ENCODE data around the gene TMBIM6.
"Not testable (repeated sequence)": the region's sequence is repeated elsewhere in the genome, so short reads cannot be mapped to it uniquely, and the experiment has no call there.

The TMBIM6 gene, protein sequence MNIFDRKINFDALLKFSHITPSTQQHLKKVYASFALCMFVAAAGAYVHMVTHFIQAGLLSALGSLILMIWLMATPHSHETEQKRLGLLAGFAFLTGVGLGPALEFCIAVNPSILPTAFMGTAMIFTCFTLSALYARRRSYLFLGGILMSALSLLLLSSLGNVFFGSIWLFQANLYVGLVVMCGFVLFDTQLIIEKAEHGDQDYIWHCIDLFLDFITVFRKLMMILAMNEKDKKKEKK

DNA sequence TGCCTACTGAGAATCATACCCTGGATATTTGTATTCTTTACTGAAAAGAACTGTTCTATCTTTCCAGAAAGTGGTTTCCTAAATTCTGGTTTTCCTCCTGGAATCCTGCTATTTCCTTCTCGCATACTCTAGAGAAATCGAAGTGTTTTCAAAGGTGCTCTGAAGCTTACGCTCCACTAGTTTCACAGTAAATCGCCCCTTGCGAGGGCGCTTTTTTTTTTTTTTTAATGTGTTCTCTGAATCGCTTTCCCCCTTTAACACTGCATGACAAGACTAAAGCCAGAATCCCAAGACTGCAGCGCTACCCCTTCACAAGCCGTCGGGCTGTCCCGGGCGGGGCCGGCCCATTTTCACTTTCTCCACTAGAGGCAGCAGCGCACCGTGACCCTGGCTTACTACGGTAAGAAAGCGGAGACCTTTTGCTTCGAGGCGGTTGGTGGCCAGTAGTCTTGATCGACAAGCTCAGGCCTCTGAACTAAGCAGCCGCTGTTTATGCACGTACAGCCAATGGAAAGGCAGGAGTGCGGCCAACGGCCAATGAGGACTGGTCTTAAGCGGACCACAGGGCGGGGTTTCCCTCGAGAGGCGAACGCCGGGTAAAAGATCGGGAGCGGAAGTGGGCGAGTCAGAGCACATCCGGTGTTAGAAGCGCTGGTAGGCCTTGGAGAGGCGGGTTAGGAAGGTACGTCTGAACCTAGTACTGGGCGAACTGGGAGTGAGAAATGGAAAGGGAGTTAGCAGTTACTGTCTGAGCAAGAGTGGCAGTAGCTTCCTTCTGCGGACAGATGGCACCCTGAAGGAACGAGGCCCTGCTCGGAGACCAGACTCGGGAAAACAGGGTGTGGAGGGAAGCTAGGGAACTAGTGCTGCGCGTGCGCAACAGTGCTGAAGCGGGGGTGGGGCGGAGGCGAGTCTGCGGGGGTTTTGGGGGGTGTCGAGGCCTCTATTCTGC lies at the start of gene TMBIM6:
Gene TMBIM6, plus strand, starts transcription at position 628 of the 952 bp plus-strand sequence. CDS start 10,937 bp downstream, outside the sequence.
- DNase-seq (ENCODE audit: low spot score): peak; percentile 99
- peak; percentile 95 for FAIRE-seq

DNA sequence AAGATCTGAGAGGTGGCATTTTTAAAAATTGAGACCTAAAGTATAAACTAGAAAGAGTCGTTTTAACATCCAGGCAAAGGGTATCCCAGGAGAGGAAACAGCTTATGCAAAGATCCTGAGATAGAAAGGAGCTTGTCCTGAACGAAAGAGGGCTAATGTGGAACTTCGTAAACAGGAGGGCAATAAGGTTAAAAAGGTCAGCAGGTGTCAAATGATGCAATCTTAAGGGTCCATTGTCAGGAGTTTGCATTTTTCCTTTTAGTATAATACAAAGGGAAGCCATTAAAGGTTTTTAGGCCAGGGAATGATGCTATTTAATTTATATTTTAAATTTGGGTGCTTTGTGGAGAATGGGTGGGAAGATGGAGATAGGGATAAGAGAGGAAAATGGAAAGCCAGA lies 48.5 kb upstream of the TMBIM6 start:
- FAIRE-seq: no peak

DNA sequence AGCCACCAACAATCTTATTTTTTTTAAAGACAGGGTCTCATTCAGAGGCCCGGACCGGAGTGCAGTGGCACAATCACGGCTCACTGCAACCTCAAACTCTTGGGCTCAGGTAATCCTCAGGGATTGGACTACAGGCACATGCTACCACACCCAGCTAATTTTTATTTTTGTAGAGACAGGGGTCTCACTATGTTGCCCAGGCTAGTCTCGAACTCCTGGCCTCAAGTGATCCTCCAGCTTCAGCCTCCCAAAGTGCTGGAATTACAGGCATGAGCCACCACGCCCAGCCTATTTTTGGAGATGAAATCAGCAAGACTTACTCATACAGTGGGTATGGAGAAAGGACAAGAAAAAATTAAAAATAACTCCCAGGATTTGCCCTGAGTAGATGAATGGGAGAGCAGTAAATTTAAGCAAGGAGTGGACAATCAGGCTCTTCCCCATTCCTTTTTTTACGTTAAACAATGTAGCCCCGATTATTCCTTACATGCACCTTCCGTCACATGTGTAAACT lies 47.4 kb upstream of the TMBIM6 start:
- FAIRE-seq (no peak), DNase-seq (ENCODE audit: low spot score) (no peak)

More for the DNA sequence above, 48.5 kb upstream of the TMBIM6 start:
- DNase-seq (ENCODE audit: low spot score): no peak

DNA sequence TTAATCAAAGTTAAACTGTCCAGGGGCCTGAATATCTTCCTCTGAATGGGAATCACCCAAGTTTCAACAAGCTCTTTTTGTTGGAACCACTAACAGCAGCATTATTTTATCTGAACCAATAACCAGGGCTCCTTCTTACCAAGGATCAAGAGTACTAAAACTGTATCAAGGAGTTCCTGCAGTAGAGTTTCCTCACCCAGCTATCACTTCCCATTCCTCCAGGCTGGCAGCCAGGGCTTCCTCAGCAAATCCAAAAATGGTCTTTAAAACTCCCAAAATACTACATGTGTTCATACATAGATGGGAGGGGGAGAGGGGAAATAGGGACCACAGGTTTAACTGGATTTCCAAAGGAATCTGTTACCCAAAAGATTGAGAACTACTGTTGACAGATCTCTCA lies 44.6 kb upstream of the TMBIM6 start:
- DNase-seq (ENCODE audit: low spot score) (no peak), FAIRE-seq (no peak)

DNA sequence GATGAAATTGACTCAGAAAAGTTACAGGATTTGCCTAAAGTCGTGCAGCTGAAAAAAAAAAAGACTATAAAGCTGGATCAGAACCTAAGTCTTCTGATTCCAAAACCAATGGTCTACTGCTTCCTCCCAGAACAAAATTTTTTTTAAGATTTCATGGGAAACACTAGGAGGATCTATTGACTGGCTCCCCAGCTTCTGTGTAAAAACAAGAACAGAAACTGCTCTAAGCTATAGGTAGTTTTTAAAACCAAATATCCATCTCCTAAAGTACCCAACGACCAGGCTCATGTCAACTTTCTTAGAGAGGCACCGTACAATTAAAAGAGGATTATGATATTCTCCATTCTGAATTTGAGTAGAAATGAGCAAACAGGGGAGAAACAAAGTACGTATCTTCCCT lies 43.5 kb upstream of the TMBIM6 start:
- no peak for FAIRE-seq
- no peak for DNase-seq (ENCODE audit: low spot score)

DNA sequence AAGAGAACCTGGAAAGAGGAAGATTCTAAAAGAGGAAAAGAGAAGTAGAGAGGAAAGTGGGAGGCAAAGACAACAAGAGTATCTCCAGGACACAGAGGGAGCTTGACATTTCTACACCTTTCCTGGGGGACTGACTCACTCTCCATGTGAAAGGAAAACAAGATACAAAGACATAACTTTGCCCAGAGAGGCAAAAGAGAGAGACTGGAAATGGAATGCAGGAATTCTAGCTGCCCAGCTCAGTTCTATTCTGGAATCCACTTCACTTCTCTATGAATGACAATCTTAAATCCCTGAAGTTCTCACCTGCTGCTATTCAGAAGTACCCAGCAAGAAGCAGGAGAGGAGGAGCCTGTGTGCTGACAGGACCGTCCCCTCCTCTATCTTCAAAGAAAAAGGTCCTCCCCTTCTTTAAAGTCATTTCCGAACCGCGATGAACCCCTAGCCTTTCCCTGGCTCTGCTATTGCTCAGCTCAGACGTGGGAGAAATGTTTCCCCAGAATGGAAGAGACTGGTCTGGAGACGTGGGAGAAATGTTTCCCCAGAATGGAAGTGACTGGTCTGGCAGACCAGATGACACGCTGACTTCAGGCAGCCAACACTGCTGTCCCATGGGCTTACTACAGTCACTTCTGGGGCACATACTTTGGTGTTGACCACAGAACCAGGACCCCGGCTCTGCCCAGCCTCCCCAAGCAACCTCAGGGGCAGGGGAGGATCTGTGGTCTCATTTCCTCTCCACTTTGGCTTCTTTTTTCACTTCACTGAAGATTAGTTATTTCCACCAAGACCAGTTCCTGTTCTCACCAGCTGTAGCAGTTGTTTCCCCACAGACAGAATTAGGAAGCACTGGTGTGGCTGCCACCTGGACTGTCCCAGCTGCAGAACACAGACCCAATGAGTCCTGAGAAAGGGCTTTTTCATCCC lies 42.5 kb upstream of the TMBIM6 start:
- peak; percentile 83 for DNase-seq (ENCODE audit: low spot score)
- peak; percentile 84 for FAIRE-seq

DNA sequence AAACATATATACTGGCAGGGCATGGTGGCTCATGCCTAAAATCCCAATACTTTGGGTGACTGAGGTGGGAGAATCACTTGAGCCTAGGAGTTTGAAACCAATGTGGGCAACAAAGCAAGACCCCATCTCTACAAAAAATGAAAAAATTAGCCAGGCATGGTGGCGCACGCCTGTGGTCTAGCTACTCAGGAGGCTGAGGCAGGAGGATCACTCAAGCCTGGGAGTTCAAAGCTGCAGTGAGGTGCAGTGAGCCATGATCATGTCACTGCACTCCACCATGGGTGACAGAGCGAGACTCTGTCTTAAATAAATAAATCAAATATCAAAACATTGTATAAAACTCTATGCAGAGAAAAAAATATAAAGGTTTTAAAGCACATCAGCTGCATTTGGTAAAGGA lies 39.3 kb upstream of the TMBIM6 start:
- FAIRE-seq (no peak), DNase-seq (ENCODE audit: low spot score) (no peak)

DNA sequence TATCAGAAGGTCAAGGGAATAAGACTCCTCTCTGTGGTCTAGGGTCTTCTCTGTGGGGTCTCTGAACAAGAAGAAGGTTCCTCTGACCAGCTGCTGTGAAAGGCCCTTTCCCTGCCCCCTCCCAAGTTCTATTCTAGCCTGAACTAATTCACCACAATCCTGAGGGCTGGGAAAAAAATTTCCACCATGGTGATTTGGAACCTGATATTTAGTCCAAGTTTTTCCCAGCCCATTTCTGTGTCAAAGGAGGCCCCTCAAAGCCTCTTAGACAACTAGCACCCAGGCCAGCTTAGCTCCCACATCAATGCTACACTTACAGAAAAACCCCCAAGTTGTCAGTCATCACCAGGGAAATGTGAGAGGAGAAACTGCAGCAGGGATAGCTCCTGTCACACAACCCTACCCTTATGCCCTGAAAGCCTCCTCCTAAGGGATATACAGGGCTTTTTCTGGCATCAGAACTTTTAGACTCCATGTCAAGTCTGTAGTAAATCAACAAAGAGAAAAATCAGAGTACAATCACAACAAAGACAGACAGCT lies 38.6 kb upstream of the TMBIM6 start:
- DNase-seq (ENCODE audit: low spot score) (no peak), FAIRE-seq (no peak)

DNA sequence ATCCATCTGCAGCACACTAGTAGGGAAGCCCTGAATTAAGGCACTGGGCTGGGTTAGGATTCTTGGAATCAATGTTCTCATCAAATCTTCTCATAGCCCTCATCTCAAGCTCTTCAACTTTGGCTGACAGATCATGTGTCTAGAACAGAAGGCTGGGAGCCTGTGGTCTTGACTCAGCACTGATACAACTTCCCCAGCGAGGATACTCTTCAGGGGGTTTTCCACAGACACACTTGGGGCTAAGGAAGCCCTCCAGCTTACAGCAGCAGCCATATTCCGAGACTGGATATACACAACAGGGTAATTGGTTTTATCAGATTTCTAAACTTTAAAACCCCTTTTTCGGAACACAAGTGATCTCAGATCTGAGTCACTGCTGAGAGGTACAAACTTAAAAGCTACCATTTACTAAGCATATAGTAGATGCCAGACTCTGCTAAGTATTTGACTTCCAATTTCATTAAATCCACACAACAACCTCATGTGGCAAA lies 37.7 kb upstream of the TMBIM6 start:
- peak; percentile 76 for FAIRE-seq
- DNase-seq (ENCODE audit: low spot score): peak; percentile 77

DNA sequence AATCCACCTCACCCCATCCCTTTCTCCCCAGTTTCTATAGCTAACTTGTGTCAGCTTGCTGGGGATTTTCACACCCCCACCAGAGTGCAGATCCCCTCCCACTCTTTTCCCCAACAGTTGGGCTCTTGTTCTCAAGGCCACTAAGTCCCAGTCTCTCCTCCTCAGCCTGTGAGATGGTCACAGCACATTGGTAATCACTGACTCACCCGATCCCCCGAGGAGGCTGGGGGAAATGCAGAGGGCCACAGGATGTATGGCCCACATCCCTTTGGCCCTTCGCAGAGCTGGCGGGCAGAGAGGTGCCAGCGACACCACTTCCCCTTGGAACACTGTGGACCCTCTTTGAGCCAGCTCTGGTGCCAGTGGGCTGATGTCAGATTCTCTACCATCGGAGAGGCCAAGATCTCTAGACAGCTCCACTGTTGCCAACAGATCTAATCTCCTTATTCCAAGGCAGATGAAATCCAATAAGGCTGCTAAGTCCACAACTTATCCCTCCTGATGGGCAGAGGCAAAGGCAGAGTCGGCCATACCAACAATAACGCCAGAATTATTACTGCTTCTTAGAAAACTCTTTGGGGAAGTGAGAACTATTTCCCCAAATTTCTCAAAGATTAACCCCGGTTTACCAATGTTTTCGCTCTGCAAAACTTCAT lies 35.8 kb upstream of the TMBIM6 start:
- DNase-seq (ENCODE audit: low spot score) (peak; percentile 82), FAIRE-seq (peak; percentile 67)

DNA sequence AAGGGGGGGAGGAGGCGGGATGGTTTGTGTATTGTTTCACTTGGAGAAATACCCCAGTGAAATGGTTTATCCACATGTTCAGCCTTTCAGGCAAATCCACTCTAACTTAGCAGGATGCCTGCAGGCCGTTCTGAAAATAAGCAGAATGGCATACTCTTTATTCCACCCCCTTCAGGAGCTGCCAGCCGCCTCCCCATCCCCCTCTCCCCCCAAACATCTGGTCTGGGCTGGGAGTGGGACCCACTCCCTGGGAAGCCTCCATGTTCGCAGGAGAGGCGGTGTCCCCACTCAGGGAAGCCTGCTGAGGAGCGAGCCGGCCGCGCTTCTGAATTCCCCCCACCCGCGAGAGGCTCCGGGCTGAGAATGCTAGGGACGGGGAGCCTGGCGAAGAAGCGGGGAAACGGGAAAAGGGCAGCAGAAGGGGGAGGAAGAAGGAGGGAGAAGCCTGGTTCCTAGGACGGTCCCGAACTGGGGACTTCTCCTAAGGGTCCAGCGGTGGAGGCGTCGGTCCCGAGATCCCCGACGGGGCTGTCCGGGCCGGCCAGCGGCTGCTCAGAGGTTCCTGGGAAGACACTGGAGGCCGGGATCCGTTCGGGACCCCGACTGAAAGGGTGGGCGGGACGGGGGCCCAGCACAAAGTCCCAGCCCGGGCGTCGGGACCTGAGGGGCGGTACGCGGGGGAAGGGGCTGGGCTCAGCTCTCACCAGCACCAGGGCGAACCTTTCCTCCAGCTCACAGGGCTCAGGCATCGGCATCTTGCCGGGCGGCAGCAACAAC lies 34.8 kb upstream of the TMBIM6 start:
- DNase-seq (ENCODE audit: low spot score) (no peak), FAIRE-seq (no peak)

DNA sequence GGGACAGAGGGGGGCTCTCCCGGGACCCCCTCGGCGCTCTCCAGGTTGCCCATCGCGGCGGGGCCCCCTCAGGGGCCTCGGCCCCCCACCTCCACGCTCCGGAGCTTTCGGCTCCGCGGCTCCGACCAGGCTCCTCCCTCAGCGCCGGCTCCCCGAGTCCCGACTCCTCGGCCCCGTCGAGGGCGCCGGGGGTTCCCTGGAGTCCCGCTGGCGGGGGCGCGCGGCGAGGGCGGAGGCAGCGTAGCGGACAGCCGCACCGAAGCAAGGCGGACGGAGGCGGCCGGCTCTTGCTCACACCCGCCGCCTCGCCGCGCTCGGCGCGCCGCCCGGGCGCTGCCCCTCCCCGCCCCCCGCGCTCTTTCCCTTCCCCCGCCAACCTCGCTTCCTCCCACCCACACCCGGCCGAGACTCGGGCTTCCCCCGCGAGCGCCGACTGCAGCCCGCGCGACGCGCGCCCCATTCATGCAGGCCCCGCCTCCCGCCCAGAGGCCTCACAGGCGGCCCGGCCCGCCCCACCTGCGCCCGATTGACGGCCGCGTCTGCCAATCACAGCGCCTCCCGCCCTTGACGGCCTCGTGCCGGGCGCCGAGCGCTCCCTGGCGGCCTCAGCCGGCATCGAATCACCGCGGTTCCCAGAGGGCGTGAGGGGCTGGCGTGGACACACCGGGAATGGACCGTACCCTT lies 34.1 kb upstream of the TMBIM6 start, which contains the start of gene FMNL3:
Gene FMNL3, minus strand, starts transcription at position 278 of the 684 bp plus-strand sequence. Its CDS starts 225 bp downstream, at position 53.
- FAIRE-seq: no peak
- DNase-seq (ENCODE audit: low spot score): peak; percentile 83

DNA sequence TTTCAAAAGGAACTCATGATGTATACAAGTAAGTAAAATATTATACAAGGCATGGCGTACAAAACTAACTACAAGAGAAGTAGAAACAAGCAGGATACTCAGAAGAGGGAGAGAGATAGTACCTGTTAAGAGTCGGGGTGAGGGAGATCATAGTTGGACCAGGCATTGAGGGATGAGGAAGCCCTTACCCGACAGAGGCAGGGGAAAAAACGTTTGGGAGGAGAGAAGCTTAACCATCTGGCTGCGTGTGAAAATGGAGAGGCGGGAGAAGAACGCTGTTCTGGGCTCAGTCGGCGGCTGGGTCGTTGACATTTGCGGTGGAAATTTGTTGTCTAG lies 33.6 kb upstream of the TMBIM6 start:
- FAIRE-seq (no peak), DNase-seq (ENCODE audit: low spot score) (no peak)

DNA sequence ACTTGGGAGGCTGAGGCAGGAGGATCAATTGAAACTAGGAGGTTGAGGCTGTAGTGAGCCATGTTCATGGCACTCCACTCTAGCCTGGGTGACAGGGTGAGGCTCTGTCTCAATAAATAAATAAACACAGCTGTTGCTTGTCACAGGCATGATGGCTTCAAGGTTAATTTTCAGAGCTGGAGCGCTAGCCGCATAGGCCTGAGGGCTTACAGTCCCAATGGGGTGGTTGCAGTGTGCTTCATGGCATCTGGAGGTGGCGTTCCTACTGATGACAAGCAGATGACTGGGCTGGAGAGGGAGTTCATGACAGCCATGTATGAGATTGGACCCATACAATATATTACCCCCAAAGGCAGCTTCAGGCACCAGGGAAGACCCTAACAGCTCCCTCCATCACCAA lies 32.5 kb upstream of the TMBIM6 start:
- DNase-seq (ENCODE audit: low spot score) (no peak), FAIRE-seq (no peak)

DNA sequence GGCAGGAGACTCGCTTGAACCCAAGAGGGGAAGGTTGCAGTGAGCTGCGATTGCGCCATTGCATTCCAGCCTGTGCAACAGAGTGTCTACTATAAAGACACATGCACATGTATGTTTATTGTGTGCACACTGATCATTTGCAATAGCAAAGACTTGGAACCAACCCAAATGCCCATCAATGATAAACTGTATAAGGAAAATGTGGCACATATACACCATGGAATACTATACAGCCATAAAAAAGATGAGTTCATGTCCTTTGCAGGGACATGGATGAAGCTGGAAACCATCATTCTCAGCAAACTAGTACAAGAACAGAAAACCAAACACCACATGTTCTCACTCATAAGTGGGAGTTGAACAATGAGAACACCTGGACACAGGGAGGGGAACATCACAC lies 27.4 kb upstream of the TMBIM6 start:
- FAIRE-seq; DNase-seq (ENCODE audit: low spot score): not testable (repeated sequence)

DNA sequence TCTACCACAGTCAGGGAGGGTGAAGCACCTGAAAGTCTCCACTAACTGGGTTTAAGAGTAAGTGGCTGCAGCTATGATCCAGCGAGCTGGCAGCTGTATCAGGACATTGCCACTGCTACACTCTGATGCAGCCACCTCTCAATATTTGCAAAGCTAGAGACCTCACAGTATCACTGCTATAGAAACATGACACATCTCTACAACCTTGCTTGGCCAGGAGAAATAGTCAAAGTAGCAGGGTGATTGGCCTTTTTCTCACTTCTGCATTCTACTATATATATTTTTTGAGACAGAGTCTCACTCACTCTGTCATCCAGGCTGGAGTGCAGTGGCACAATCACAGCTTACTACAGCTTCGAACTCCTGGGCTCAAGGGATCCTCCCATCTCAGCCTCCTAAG lies 24.8 kb upstream of the TMBIM6 start:
- DNase-seq (ENCODE audit: low spot score) (no peak), FAIRE-seq (no peak)

DNA sequence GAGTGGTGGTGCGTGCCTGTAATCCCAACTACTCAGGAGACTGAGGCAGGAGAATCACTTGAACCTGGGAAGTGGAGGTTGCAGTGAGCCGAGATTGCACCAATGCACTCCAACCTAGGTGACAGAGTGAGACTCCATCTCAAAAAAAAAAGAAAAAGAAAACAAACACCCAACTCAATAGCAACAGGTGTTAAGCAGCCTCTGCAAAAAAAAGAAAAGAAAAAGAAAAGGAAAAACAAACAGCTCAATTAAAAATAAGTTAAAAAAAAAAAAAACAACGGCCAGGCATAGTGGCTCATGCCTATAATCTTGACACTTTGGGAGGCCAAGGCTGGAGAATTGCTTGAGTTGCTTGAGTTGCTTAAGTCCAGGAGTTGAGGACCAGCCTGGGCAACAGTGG lies 23.6 kb upstream of the TMBIM6 start:
- not testable (repeated sequence) for FAIRE-seq

DNA sequence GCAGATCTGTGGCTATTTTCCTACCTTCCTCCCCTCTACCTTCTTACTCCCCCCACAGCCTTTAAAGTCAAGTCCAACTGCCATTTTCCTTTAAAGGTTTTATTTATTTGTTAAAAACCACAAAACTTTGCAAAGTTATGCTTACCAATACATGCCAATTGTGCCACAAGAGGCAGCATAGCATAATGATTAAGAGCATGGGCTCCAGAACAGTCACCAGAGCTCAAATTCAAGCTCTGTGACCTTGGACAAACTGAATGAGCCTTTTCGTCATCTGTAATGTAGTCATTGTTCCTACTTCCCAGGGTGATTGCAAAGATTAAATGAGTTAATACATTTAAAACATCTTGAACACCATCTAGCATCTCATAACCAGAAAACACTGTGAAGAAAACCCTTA lies 21.1 kb upstream of the TMBIM6 start:
- no peak for FAIRE-seq
- no peak for DNase-seq (ENCODE audit: low spot score)

More for the DNA sequence above, 23.6 kb upstream of the TMBIM6 start:
- DNase-seq (ENCODE audit: low spot score): not testable (repeated sequence)

DNA sequence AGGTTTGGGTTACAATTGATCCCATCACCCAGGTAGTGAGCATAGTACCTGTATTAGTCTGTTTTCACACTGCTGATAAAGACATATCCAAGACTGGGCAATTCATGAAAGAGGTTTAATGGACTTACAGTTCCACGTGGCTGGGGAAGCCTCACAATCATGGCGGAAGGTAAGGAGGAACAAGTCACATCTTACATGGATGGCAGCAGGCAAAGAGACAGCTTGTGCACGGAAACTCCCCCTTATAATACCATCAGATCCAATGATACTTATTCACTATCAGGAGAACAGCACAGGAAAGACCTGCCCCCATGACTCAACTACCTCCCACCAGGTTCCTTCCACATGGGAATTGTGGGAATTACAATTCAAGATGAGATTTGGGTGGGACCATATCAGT lies 20.0 kb upstream of the TMBIM6 start:
- not testable (repeated sequence) for FAIRE-seq; DNase-seq (ENCODE audit: low spot score)
